GM19023 (cell line): ENCODE results near the gene TAF6L.
A peak's percentile ranks its signal among the peaks of the same experiment; 100 is the strongest.
"Not testable (repeated sequence)": the region's sequence is repeated elsewhere in the genome, so short reads cannot be mapped to it uniquely, and the experiment has no call there.

ENCODE experiments used
- ATAC-seq: cut with Tn5 transposase; IDR thresholded peaks from one replicate; pipeline ENCODE4 v1.9.1; 2021; ENCODE audit warnings: mild to moderate bottlenecking, moderate library complexity; ENCODE audit not compliant: unreplicated experiment

TAF6L gene

GRCh38 chr11:62771144-62772021 lies at the start of gene TAF6L:
TAF6L (plus strand) TSS chr11:62771396; CDS start chr11:62775784, 4,388 bp downstream.
- ATAC-seq: peak; percentile 86

DNA sequence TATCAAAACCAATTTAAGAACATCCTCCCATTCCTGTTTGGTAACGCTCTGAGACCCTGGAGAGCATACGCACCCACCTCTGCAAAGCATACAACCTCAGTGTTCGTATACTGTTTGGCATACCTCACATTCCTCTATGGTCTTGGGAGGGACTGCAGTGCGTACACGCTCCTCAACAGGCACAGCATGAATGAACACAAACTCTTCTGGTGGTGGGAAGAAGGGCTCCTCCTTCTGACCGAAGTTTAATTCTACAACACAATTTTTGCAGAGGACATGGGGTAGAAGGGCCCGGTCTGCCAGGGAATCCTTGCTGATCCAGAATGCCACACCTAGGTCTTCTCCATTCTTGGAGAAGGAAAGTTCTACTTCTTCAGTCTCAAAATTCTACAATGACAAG lies 49.2 kb upstream of the TAF6L start:
- ATAC-seq: no peak

GRCh38 chr11:62724171-62724570 lies 47.0 kb upstream of the TAF6L start:
- ATAC-seq: no peak

DNA sequence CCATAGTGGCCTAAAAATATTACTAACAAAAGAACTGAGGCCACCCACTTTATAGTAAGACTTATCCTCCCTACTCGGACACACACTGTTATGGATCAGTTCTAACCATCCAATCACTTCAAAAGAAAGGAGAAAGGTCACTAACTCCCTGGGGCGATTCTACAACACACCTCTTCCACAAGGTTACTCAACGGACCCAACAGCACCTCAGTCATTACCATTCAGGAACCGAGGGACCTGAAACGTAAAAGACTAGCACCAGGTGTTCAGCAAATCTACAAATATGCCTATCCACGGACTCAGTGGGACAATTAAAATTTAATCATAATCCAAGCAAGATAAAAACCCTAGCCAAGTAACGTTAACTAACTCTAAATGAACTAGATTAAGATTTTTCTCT lies 45.5 kb upstream of the TAF6L start:
- no peak for ATAC-seq

DNA sequence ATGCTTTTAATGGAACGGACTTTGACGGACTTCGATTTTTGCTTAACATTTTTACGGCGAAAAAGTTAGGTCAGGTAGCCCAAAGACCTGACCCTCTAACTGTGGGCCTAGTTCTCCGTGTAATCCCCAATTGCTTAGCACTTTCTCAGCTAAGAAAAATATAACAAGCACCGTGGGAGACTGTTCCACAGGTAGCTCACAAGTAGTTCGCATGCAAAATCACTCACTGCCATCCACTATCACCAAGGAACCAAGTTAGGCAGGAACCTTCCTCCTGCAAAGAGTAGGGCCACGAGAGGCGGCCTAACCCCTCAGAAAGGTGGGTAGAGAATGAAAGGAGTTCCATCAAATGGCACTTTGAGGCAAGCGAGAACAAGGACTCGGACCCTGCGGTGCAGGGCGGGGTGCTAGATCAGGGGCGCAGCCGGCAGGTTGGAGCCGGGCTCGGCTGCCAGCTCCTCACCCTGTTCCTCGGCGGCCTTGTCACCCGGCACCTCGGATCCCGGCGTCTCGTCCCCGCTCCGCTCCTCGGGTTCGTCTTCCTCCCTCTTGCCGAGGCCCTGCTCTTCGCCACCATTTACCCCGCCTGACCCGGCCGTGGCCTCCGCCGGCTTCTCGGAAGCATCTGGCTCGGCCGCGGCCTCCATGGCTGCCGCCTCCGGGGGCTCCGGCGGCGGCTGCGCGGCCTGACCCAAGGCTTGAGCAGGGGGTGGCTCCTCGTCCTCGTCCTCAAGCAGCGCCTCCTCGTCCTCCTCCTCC lies 44.9 kb upstream of the TAF6L start:
- ATAC-seq: no peak

GRCh38 chr11:62726915-62727164 lies 44.4 kb upstream of the TAF6L start:
- no peak for ATAC-seq

DNA sequence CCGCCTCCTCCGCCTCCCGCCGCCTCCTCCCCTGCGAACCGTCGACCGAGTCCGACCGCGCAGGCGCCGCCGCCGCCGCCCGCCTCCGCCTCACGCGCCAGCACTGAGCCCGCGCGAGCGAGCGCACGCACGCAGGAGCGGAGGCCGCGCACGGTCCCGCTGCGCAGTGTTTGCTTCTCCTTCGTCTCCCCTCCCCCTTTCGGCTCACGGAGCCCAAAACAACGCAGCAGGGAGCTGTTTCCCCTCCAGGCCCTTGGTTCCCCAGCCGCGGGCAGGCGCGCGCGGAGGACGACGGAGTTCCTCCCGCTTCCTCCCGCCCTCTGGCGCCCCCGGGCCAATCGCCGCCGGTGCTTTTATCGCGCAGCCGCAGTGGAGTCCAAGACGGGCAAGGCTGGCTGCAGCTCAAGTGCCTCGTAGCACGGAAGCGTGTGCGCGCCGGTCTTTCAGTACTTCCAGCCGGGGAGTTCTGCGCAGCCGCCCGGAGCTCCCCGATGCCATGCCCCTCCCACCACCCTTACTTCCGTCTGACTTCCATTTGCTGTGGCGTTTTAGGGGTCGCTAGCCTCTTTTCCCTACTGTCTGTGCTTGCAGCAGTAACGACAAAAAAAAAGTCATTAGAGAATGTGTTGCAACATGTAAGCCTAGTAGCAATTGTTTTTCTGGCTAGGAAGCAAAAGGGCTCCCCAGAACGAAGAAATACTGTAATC lies 43.9 kb upstream of the TAF6L start, which contains the start of gene HNRNPUL2:
Gene HNRNPUL2 (minus strand): TSS at position 293 of the 707 bp plus-strand sequence. CDS start 301 bp downstream, outside the sequence.
- peak; percentile 74 for ATAC-seq

GRCh38 chr11:62727872-62728170 lies 43.4 kb upstream of the TAF6L start:
- ATAC-seq: peak; percentile 49

- peak; percentile 16 for ATAC-seq
Observed at GRCh38 chr11:62728171-62728988, 42.8 kb upstream of the TAF6L start, which contains the start of gene TTC9C. TTC9C (plus strand) TSS chr11:62728486; CDS start chr11:62728849, 363 bp downstream.

DNA sequence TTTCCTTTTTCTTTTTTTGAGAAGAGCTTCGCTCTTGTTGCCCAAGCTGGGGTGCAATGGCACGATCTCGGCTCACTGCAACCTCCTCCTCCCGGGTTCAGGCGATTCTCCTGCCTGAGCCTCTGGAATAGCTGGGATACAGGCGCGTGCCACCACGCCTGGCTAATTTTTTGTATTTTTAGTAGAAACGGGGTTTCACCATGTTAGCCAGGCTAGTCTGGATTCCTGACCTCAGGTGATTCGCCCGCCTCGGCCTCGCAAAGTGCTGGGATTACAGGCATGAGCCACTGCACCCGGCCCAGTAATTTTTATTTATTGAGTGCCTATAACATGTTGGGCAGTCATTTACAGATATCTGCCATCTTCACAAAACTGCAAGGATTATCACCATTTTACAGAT lies 41.1 kb upstream of the TAF6L start:
- not testable (repeated sequence) for ATAC-seq

DNA sequence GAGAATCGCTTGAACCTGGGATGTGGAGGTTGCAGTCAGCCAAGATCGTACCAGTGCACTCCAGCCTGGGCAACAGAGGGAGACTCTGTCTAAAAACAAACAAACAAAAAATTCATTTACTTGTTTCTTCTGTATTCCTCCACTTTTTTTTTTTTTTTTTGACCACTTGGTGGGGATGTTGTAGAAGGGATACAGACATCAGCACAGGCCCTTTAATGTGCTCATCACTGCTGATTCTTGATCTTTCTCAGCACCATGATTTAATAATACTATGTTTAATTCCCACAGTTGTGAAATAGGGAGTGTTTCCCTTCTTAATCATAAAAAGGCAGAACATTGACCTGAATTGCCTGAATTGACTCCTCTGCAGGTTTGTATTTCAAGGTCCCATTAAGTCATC lies 38.4 kb upstream of the TAF6L start:
- ATAC-seq: no peak

DNA sequence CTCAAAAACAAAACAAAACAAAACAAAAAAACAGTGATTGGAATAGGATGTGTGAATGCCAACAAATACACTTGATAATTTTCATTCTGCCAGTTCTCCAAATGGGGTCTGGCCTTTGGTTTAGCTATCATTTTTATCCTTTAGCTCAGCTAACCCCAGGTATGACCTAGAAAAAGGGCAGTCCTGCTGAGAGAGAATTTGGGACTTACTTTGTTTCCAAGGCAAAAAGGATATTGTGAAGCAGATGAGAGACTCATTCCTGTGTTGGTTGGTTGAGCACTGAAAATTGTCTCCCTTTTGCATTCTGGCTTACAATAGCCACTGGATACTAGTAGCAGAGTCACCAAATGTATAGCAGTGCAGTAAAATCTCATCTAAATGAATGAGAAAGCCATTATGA lies 34.0 kb upstream of the TAF6L start:
- ATAC-seq: no peak

- ATAC-seq: no peak
Observed at GRCh38 chr11:62747475-62748160, 23.6 kb upstream of the TAF6L start.

GRCh38 chr11:62749931-62750330 lies 21.3 kb upstream of the TAF6L start:
- not testable (repeated sequence) for ATAC-seq

GRCh38 chr11:62752177-62752785 lies 18.9 kb upstream of the TAF6L start:
- ATAC-seq: no peak

- no peak for ATAC-seq
Observed at GRCh38 chr11:62752994-62753735, 18.0 kb upstream of the TAF6L start.

DNA sequence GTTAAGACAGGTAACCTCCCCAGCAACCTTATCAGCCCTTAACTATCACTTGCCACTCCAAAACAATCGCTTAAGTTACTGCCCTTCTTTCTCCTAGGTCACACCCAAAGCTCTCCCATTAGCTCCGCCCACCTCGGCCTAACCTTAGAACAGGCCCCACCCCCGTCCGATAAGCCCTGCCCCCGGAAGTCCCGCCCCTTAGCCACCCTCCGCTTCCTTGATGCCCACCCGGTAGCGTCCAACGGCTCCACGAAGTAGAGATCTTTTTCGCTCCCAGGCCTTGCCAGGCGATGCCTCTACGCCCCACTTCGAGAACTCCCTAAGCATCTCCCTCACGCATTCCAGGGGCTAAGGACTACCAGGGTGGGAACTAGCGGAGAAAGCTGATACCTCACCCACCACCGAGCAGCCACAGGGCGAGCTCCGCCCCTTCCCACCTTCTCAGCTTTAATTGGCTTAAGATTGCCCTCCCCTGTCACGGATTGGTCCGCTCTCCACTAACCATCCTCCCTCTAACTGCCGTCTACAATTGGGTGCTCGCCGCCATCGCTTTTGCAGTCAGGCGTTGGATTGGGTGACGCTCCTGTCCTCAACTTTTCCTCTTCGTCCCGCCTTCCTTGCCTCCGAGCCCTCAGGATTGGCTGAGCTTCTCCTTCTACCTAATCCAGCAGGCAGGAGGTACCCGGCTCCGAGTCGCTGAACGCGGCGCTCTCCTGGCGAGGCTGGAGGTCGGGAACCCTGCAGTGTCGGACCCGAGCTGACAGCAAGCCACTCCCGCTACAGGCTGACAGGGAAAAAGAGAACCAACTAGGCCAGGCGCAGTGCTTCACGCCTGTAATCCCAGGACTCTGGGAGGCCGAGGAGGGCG lies 17.2 kb upstream of the TAF6L start, which contains the start of gene ZBTB3:
Gene ZBTB3 (minus strand): TSS at position 425 of the 868 bp plus-strand sequence. CDS start 496 bp downstream, outside the sequence.
- peak; percentile 96 for ATAC-seq

GRCh38 chr11:62755086-62755615 lies 16.0 kb upstream of the TAF6L start:
- no peak for ATAC-seq
